A549 (cell line): ENCODE results near the gene CHMP3.

Experiments
- POLR2AphosphoS2 ChIP-seq: conservative IDR thresholded peaks from 2 replicates; pipeline ENCODE4 v1.6.1; 2012; ENCODE audit warnings: low read length, improper control_type of control experiment, inconsistent platforms
- RFX5 ChIP-seq: fragments of 450-650 bp; IDR thresholded peaks from 2 replicates; pipeline ENCODE4 v1.7.1; 2014; ENCODE audit warnings: antibody characterized with exemption, mild to moderate bottlenecking, moderate library complexity
- ZNF302 ChIP-seq: fragments of 250-450 bp; sonication (Bioruptor Pico); IDR thresholded peaks from 2 replicates; pipeline ENCODE4 v1.9.0; 2021; ENCODE audit warnings: inconsistent platforms, mild to moderate bottlenecking, moderate library complexity
- TF ChIP-seq, protein P1 (sequence below): fragments of >200 bp; sonication (Bioruptor Twin); formaldehyde crosslinking; IDR thresholded peaks from 3 replicates; pipeline ENCODE4 v1.5.1; 2016

DNA sequence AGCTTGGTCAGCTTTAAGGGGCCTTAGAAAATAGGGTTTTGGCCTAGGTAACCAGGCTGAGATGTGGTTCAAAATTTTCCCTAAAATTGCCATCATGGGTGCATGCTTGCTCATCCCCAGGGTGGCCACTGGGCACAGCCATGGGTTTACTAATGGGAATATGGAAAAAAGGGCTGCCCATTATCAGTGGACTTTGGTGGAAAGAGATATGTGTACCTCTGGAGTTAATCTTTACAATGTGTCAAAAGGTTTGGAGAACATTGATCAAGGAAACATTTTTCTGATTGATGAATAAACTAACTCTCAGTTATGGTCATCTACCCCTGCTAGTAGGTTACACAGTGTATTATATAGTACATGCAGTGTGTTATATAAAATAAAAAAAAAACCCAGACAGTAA is 109.0 kb downstream of the CHMP3 start:
- TF ChIP-seq, protein P1, sequence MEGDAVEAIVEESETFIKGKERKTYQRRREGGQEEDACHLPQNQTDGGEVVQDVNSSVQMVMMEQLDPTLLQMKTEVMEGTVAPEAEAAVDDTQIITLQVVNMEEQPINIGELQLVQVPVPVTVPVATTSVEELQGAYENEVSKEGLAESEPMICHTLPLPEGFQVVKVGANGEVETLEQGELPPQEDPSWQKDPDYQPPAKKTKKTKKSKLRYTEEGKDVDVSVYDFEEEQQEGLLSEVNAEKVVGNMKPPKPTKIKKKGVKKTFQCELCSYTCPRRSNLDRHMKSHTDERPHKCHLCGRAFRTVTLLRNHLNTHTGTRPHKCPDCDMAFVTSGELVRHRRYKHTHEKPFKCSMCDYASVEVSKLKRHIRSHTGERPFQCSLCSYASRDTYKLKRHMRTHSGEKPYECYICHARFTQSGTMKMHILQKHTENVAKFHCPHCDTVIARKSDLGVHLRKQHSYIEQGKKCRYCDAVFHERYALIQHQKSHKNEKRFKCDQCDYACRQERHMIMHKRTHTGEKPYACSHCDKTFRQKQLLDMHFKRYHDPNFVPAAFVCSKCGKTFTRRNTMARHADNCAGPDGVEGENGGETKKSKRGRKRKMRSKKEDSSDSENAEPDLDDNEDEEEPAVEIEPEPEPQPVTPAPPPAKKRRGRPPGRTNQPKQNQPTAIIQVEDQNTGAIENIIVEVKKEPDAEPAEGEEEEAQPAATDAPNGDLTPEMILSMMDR = no peak
- no peak for TF ChIP-seq RFX5
- TF ChIP-seq POLR2AphosphoS2 = no peak
- no peak for TF ChIP-seq ZNF302 (CRISPR knock-in tag)
